GM12874 (cell line): ENCODE results near the gene SPOCK2.

Source experiments
- TF ChIP-seq, protein P1 (sequence below): IDR thresholded peaks from 2 replicates; pipeline ENCODE4 v1.5.1; 2011; ENCODE audit warnings: low read depth, mild to moderate bottlenecking, control low read depth, low read length, moderate library complexity; ENCODE audit not compliant: insufficient read depth

Gene SPOCK2, protein sequence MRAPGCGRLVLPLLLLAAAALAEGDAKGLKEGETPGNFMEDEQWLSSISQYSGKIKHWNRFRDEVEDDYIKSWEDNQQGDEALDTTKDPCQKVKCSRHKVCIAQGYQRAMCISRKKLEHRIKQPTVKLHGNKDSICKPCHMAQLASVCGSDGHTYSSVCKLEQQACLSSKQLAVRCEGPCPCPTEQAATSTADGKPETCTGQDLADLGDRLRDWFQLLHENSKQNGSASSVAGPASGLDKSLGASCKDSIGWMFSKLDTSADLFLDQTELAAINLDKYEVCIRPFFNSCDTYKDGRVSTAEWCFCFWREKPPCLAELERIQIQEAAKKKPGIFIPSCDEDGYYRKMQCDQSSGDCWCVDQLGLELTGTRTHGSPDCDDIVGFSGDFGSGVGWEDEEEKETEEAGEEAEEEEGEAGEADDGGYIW

DNA sequence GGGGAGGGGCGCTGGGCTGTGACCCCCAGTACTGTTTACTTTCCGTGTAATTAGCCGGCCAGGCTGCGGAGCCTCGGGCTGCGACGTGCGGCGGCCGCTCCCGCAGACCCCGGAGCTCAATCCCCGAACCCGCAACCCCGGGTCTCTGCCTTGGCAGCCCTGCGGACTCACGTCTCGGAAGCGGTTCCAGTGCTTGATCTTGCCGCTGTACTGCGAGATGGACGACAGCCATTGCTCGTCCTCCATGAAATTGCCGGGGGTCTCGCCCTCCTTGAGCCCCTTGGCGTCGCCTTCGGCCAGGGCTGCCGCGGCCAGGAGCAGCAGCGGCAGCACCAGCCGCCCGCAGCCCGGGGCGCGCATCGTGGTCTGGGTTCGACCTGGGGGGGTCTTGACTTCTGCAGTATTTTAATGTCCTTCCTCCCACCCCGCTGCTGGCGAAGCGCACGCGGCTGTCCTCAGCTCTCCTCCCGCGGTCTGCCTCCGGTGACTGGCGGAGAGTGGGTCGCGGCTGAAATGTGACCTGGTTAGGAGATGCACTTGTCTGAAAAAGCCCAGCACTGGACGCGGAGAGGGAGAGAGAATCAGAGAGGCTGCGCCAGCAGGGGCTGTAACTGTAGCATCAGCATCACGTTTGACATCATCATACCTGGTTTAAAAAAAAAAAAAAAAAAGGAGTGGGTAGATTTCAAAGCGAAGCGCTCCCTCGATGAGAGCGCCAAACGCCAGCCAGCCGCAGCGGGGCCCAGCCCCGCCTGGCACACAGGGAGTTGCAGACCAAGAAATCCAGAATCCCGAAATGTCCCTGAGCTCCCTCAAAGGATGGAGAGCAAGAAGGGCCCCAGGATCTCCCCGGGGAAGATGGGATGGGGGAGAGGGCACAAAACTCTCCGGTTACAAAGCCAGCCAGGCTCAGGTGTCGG is at the start of gene SPOCK2:
SPOCK2 (minus strand) TSS at position 583 of the 920 bp plus-strand sequence; CDS start at position 360, 223 bp downstream.
- TF ChIP-seq, protein P1, sequence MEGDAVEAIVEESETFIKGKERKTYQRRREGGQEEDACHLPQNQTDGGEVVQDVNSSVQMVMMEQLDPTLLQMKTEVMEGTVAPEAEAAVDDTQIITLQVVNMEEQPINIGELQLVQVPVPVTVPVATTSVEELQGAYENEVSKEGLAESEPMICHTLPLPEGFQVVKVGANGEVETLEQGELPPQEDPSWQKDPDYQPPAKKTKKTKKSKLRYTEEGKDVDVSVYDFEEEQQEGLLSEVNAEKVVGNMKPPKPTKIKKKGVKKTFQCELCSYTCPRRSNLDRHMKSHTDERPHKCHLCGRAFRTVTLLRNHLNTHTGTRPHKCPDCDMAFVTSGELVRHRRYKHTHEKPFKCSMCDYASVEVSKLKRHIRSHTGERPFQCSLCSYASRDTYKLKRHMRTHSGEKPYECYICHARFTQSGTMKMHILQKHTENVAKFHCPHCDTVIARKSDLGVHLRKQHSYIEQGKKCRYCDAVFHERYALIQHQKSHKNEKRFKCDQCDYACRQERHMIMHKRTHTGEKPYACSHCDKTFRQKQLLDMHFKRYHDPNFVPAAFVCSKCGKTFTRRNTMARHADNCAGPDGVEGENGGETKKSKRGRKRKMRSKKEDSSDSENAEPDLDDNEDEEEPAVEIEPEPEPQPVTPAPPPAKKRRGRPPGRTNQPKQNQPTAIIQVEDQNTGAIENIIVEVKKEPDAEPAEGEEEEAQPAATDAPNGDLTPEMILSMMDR = no peak

DNA sequence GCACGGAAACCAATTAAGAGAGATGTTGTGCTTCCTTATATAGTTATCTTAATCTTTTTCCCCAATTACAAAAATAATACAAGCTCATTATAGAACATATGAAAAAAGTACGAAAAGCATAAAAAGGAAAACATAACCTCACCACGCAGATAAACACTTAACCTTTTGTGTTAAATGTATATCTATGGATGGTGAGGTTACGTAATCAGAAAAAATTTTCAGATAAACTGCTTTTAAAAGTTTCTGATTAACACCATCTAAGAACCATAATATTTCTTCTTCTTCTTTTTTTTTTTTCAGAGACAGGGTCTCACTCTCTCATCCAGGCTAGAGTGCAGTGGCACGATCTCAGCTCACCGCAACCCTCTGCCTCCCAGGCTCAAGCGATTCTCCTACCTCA is 49.2 kb upstream of the SPOCK2 start:
- TF ChIP-seq, protein P1 = no peak

DNA sequence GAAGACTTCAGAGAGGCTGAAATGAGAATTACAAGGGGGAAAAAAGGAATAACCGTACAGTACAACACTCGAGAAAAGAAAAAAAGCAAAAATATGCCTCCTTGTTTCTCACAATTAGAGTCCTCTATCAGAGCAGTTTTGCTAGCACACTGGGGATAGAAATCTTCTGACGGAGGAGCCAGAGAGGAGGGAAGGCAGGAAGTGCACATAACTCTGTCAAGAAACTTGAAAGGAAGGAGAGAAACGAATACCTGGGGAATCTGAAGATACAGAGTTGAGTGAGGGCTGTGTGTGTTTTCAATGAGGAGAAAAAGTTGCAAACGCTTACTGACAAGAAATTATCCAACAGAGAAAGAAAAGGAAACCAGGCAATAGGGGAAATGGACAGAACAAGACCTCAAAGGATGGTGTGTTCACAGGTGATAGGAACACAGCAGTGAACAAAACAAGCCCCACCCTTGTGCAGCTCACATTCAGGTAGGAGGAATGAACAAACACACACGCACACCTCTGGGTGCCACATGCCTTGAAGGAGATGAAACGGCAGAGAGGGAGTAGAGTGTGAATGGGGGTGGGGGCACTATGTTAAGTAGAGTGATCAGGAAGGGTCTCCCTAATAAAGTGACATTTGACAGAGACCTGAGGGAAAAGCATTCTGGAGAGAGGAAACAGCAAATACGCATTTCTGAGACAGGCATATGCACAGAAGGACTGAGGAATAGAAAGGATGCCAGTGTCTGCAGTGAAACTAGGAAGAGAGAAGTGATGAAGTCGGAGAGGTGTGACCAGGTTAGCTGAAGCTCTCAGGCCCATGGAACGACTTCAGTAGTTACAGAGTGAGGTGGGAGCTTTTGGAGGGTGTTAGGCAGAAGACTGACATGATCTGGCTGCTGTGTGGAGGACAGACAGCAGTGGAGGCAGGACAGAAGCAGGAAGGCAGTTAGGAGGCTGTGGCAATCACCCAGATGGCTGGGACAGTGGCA is 46.7 kb upstream of the SPOCK2 start:
- TF ChIP-seq, protein P1 = no peak

DNA sequence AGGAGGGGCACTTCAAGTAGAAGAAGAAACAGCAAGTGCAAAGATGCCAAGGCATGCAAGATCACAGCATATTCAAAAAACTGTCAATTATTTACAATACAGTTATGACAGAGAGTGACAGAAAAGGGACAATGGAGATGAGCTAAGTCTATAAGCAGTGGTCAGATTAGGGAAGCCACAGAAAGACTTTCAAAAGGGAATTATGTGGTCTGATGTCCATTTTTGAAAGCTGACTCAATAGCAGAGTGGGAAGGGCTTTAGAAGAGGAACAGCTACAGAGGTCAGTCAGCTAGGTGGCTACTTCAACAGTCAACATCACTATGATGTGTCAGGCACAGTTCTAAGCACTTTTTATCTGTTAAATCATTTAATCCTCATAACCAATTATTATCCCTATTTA is 45.2 kb upstream of the SPOCK2 start:
- TF ChIP-seq, protein P1 = no peak

DNA sequence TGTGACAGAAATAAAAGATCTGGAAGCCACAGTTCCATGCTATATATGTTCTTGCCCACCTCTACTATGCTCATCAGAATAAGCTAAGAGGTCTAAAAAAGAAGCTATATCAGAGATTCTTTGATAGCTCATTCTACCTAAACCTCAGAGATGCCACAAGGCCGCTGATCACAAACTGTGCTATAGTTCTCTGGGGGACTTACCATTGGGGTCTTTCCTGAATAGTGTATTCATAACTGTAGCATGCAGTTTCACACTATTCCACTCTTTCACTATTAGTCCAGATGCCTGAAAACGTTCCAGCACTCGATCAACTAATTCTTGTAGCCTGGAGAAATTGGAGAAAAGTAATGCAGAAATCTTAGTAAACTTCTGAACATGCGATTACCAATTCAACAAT is 44.5 kb upstream of the SPOCK2 start:
- TF ChIP-seq, protein P1 = no peak

DNA sequence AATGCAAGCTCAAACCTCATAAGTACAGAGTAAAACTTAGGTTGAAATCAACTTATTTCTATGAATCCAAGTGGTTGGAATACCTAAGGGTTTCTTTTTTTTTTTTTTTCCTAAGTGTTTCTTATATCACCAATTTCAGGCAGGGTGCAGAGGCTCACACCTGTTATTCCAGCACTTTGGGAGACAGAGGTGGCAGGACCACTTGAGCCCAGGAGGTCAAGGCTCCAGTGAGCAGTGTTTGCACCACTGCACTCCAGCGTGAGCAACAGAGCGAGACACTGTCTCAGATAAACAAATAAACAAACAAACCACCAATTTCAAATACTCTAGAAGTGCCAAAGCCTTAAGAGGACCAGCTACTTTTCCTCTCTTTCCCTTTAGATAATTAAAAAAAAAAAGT is 39.2 kb upstream of the SPOCK2 start:
- TF ChIP-seq, protein P1 = no peak

DNA sequence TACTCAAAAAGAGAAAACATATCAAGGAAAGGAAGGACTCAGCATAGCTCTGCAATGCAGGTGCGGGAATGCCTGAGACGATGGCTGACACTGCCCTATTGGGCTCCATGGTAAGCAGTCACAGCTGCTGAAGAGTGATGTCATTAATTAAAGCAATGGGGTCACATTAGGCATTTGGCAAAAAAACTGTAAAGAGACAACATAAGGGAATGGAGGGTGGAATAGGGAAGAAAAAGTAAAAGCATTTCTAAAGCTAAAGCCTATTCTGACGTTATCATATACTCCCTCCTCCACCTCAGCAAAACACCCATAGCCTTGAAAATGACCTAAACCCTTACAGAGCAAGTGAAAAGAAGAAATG is 38.5 kb upstream of the SPOCK2 start:
- TF ChIP-seq, protein P1 = no peak
